Measurements from ENCODE around the gene ATXN3.

ATXN3 gene

GRCh38 chr14:92093320-92093719 lies 13.1 kb downstream of the ATXN3 start:
- H3K9ac ChIP-seq (ENCODE audit: low read length), result no peak overlapping the region
- H3F3A ChIP-seq (ENCODE audit: insufficient read depth), result no peaks in the 10 kb centered on the region
- H3K4me3 ChIP-seq (ENCODE audit: insufficient read depth, low read length, poor library complexity, severe bottlenecking), result no peak overlapping the region
- no peaks in the 10 kb centered on the region for H4K20me1 ChIP-seq (ENCODE audit: low read depth, low read length)
- H3K9me3 ChIP-seq (ENCODE audit: insufficient read depth, low read length), result no peaks in the 10 kb centered on the region
- H2AFZ ChIP-seq (ENCODE audit: low read depth, low read length, severe bottlenecking), result no peak overlapping the region
- H3K27me3 ChIP-seq (ENCODE audit: low read length), result no peaks in the 10 kb centered on the region
- no peaks in the 10 kb centered on the region for H3K9me2 ChIP-seq (replicated peaks; ENCODE audit: insufficient read depth, low read length)
- H3K79me2 ChIP-seq (ENCODE audit: insufficient read depth, low read length), result peaks cover 9% of the 10 kb centered on the region
- no peak overlapping the region for H3K4me2 ChIP-seq (ENCODE audit: low read depth, low read length, poor library complexity, severe bottlenecking)
- TF ChIP-seq CTCF (IDR thresholded peaks at IDR 0.05; ENCODE audit: insufficient read depth, low read length, poor library complexity, severe bottlenecking) (peak; percentile 19), EZH2phosphoT487 (conservative IDR thresholded peaks at IDR 0.05; ENCODE audit: low read length) (no peak)
- H3K27ac ChIP-seq (ENCODE audit: low read depth, low read length), result no peak overlapping the region
- no peaks in the 10 kb centered on the region for H3K36me3 ChIP-seq (ENCODE audit: low read length)

GRCh38 chr14:92088494-92088893 lies 17.9 kb downstream of the ATXN3 start:
- no peaks in the 10 kb centered on the region for H3K27me3 ChIP-seq (ENCODE audit: low read length)
- H3K79me2 ChIP-seq (ENCODE audit: insufficient read depth, low read length), result no peaks in the 10 kb centered on the region
- H4K20me1 ChIP-seq (ENCODE audit: low read depth, low read length), result no peaks in the 10 kb centered on the region
- no peak overlapping the region for H3K9ac ChIP-seq (ENCODE audit: low read length)
- no peak for TF ChIP-seq EZH2phosphoT487 (conservative IDR thresholded peaks at IDR 0.05; ENCODE audit: low read length)
- no peak overlapping the region for H2AFZ ChIP-seq (ENCODE audit: low read depth, low read length, severe bottlenecking)
- H3K27ac ChIP-seq (ENCODE audit: low read depth, low read length), result no peak overlapping the region
- H3K9me2 ChIP-seq (replicated peaks; ENCODE audit: insufficient read depth, low read length), result no peaks in the 10 kb centered on the region
- no peaks in the 10 kb centered on the region for H3K36me3 ChIP-seq (ENCODE audit: low read length)
- H3F3A ChIP-seq (ENCODE audit: insufficient read depth), result no peaks in the 10 kb centered on the region
- H3K9me3 ChIP-seq (ENCODE audit: insufficient read depth, low read length), result no peaks in the 10 kb centered on the region
- H3K4me3 ChIP-seq (ENCODE audit: insufficient read depth, low read length, poor library complexity, severe bottlenecking), result no peak overlapping the region
- no peak overlapping the region for H3K4me2 ChIP-seq (ENCODE audit: low read depth, low read length, poor library complexity, severe bottlenecking)

- H3K4me2 ChIP-seq (ENCODE audit: low read depth, low read length, poor library complexity, severe bottlenecking), result no peak overlapping the region
- TF ChIP-seq CTCF (IDR thresholded peaks at IDR 0.05; ENCODE audit: insufficient read depth, low read length, poor library complexity, severe bottlenecking), result no peak
- TF ChIP-seq EZH2phosphoT487 (conservative IDR thresholded peaks at IDR 0.05; ENCODE audit: low read length), result no peak
- H3K9ac ChIP-seq (ENCODE audit: low read length), result no peak overlapping the region
- no peak overlapping the region for H3K4me3 ChIP-seq (ENCODE audit: insufficient read depth, low read length, poor library complexity, severe bottlenecking)
- no peak overlapping the region for H2AFZ ChIP-seq (ENCODE audit: low read depth, low read length, severe bottlenecking)
- H3K27me3 ChIP-seq (ENCODE audit: low read length), result no peaks in the 10 kb centered on the region
- H4K20me1 ChIP-seq (ENCODE audit: low read depth, low read length), result no peaks in the 10 kb centered on the region
- no peaks in the 10 kb centered on the region for H3F3A ChIP-seq (ENCODE audit: insufficient read depth)
- peaks cover 5% of the 10 kb centered on the region; the same call in 1 of the 2 replicates for H3K36me3 ChIP-seq (ENCODE audit: low read length)
- no peaks in the 10 kb centered on the region for H3K9me3 ChIP-seq (ENCODE audit: insufficient read depth, low read length)
- no peaks in the 10 kb centered on the region for H3K79me2 ChIP-seq (ENCODE audit: insufficient read depth, low read length)
- no peaks in the 10 kb centered on the region for H3K9me2 ChIP-seq (replicated peaks; ENCODE audit: insufficient read depth, low read length)
- no peak overlapping the region for H3K27ac ChIP-seq (ENCODE audit: low read depth, low read length)
These were observed 31.8 kb downstream of the ATXN3 start for GRCh38 chr14:92074555-92074954.

GRCh38 chr14:92058006-92058917 lies 48.1 kb downstream of the ATXN3 start:
- TF ChIP-seq CTCF (IDR thresholded peaks at IDR 0.05; ENCODE audit: insufficient read depth, low read length, poor library complexity, severe bottlenecking) (no peak), EZH2phosphoT487 (conservative IDR thresholded peaks at IDR 0.05; ENCODE audit: low read length) (no peak)
- no peak overlapping the region for H3K9ac ChIP-seq (ENCODE audit: low read length)

More at GRCh38 chr14:92058006-92058917, 48.1 kb downstream of the ATXN3 start:
- Histone ChIP-seq H4K20me1 (ENCODE audit: low read depth, low read length) (no peaks in the 10 kb centered on the region), H3F3A (ENCODE audit: insufficient read depth) (no peaks in the 10 kb centered on the region), H3K36me3 (ENCODE audit: low read length) (no peaks in the 10 kb centered on the region), H3K9me3 (ENCODE audit: insufficient read depth, low read length) (no peaks in the 10 kb centered on the region), H3K27ac (ENCODE audit: low read depth, low read length) (no peak overlapping the region), H3K4me2 (ENCODE audit: low read depth, low read length, poor library complexity, severe bottlenecking) (no peak overlapping the region), H3K4me3 (ENCODE audit: insufficient read depth, low read length, poor library complexity, severe bottlenecking) (no peak overlapping the region), H2AFZ (ENCODE audit: low read depth, low read length, severe bottlenecking) (no peak overlapping the region), H3K79me2 (ENCODE audit: insufficient read depth, low read length) (no peaks in the 10 kb centered on the region), H3K27me3 (ENCODE audit: low read length) (no peaks in the 10 kb centered on the region), H3K9me2 (replicated peaks; ENCODE audit: insufficient read depth, low read length) (no peaks in the 10 kb centered on the region)

Data from SU-DHL-6 (cell line).